Stimulated activated CD4-positive, alpha-beta T cell treated with anti-CD3 and anti-CD28 coated beads, Interleukin-2, amount 100 ng/mL, for 24 hours (primary cell): ENCODE results near the gene GPR156.
"Not testable (repeated sequence)": the region's sequence is repeated elsewhere in the genome, so short reads cannot be mapped to it uniquely, and the experiment has no call there.

Source experiments
- DNase-seq, 2 donors: peaks; one replicate each; pipeline ENCODE4 v3.0.0-alpha.2; 2020

Gene GPR156

GRCh38 chr3:120157113-120157512 lies 127.9 kb downstream of the GPR156 start:
- no peak for DNase-seq

GRCh38 chr3:120156699-120157098 lies 128.3 kb downstream of the GPR156 start:
- DNase-seq: no peak

- not testable (repeated sequence) for DNase-seq
Measured at GRCh38 chr3:120155694-120156093, 129.3 kb downstream of the GPR156 start.

GRCh38 chr3:120155108-120155507 lies 129.9 kb downstream of the GPR156 start:
- no peak for DNase-seq

GRCh38 chr3:120153294-120153693 lies 131.7 kb downstream of the GPR156 start:
- DNase-seq: no peak

- DNase-seq: no peak
Measured at GRCh38 chr3:120151791-120152190, 133.2 kb downstream of the GPR156 start.

- DNase-seq: no peak
Measured at GRCh38 chr3:120148187-120148949, 136.7 kb downstream of the GPR156 start.

- peak; percentile 17 to 38 for DNase-seq
Measured at GRCh38 chr3:120147072-120147871, 137.8 kb downstream of the GPR156 start.

- DNase-seq: peak in 1 of 2 donors; percentile 11
Measured at GRCh38 chr3:120145542-120146285, 139.3 kb downstream of the GPR156 start.

- no peak for DNase-seq
Measured at GRCh38 chr3:120144267-120144666, 140.8 kb downstream of the GPR156 start.

- DNase-seq: no peak
Measured at GRCh38 chr3:120143676-120144075, 141.3 kb downstream of the GPR156 start.

GRCh38 chr3:120142236-120142635 lies 142.8 kb downstream of the GPR156 start:
- DNase-seq: no peak

GRCh38 chr3:120140098-120140742 lies 144.8 kb downstream of the GPR156 start:
- DNase-seq: no peak

- DNase-seq: no peak
Measured at GRCh38 chr3:120139140-120139539, 145.9 kb downstream of the GPR156 start.

GRCh38 chr3:120137548-120137947 lies 147.5 kb downstream of the GPR156 start:
- no peak for DNase-seq

GRCh38 chr3:120130656-120131055 lies 154.4 kb downstream of the GPR156 start:
- DNase-seq: no peak

GRCh38 chr3:120129718-120130513 lies 155.1 kb downstream of the GPR156 start:
- no peak for DNase-seq

GRCh38 chr3:120129051-120129450 lies 156.0 kb downstream of the GPR156 start:
- DNase-seq: no peak

GRCh38 chr3:120125992-120126391 lies 159.0 kb downstream of the GPR156 start:
- no peak for DNase-seq

- no peak for DNase-seq
Measured at GRCh38 chr3:120119846-120120510, 165.0 kb downstream of the GPR156 start.
